GM18499 (cell line): ENCODE measurements around the gene NEU4.
"Not testable (repeated sequence)": the region's sequence is repeated elsewhere in the genome, so short reads cannot be mapped to it uniquely, and the experiment has no call there.

ENCODE experiments used
- ATAC-seq: cut with Tn5 transposase; IDR thresholded peaks from one replicate; pipeline ENCODE4 v1.9.1; 2021; ENCODE audit warnings: moderate number of reproducible peaks; ENCODE audit not compliant: insufficient read depth, unreplicated experiment

NEU4 gene

DNA sequence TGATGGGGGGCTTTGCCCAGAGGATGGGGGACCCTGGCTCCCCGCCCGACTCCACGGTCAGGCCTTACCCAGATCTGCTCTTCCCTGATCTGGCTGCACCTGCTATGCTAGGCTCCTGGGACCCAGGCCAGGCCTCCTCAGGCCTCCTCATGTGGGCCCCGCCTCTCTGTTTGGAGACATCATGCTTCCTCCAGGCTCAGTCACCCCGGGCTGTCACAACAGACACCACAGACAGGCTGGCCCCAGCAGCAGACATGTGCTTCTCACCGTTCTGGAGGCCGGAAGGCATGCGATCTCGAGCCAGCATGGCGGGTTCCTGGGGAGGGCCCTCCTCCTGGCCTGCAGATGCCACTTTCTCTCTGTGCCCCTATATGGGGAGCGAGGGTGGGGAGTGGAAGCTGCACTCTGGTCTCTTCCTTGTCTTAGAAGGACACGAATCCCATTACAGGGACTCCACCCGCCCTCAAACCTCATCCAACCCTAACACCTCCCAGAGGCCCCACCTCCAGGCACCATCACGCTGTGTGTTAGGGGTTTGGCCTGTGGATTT is 10.8 kb upstream of the NEU4 start:
- no peak for ATAC-seq

DNA sequence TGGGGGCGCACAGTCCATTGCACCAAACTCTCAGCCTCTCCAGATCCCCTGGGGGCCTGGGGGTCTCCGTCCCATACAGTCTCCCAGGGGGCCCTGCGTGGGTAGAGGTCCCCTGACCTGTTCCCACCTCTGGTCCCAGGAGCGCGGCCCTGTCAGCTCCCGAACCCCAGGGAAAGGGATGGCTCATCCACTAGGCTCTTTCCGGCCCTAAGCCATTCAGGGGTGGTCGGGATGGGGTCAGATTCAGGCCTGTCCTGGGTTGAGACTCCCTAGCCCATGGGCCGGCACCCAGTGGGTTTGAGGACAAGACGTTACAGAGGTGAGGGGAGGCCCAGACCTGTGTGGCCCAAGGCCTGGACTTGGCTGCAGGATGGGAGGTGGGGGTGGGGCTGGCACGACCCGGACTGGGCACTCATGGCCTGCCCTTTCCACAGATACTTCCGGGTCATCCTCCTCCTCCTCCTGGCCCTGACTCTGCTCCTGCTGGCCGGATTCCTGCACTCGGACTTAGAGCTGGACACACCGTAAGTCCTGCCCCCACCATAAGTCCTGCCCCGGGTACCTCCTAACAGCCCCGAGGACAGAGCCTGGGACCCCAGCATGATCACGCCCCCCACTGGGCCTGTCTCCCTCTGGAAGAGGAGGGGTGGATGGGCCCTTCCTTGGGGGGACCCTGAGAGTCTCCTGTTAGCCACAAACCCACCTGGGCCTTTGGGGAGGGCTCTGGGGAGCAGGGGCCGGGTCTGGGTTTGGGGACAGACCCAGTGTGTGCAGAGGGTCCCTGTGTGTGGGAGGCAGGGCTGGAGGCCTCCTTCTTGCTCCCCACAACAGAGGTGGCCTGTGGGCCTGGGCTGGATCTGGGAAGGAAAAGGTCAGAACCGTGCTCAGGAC is 10.1 kb upstream of the NEU4 start:
- no peak for ATAC-seq

DNA sequence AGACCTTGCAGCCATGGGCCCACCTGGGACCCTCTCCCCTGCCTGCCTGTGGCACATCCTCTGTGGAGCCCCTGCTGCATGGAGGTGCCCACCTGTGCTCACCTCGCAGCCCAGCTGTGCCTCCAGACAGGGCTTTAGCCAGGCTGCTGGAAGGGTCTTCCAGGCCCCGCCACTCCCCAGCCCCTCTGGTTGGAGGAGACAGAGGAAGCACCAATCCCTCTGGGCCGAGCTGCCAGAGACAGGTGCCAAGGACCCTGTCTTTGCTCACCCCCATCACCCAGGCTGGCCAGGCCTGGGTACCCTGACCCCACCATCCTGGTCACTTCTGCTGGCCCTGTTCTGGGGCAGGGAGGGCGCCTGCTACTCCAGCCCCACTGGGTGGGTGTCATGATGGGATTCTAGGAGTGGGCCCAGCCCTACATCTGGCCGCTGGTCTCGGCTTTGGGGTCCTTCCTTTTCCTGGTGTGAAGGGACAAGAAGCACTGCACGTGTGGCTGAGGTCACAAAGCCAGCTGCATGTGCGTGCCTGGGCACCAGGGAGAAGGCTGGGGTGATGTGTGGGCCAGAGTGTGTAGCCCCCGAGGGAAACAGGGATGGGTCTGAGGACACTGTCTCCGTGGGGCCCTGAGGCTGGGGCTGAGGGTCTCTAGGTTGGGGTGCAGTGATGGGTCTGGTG is 9.3 kb upstream of the NEU4 start:
- no peak for ATAC-seq

DNA sequence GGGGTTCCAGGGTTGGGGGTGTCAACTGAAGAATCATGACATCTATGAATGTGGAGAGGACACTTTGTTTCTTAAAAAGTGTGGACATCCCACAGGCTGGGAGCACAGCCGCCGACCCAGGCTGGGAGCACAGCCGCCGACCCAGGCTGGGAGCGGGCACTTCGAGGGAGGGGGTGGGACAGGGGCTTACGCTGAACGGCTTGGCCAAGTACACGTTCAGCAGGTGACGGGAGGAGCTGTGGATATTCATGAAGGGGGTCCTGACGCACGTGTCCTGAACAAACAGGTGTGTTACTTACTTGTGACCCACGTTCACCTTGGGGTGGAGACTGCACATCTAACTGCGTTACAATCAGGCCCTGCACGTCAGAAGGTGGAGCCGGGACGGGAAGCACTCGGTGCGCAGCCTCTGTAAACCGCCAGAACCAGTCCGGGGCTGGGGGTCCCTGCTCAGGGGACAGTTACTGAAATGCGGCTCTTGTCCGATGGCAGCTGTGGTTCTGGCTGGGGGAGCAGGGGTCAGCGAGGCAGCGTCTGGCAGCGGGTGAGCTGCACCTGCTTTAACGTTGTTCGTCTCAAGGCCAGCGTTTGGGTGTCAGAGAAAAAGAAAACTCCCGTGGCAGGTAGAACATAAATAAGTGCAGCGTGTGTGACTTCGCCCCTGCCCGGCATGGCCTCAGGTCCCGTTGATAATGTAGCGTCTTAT is 8.6 kb upstream of the NEU4 start:
- ATAC-seq, result not testable (repeated sequence)

DNA sequence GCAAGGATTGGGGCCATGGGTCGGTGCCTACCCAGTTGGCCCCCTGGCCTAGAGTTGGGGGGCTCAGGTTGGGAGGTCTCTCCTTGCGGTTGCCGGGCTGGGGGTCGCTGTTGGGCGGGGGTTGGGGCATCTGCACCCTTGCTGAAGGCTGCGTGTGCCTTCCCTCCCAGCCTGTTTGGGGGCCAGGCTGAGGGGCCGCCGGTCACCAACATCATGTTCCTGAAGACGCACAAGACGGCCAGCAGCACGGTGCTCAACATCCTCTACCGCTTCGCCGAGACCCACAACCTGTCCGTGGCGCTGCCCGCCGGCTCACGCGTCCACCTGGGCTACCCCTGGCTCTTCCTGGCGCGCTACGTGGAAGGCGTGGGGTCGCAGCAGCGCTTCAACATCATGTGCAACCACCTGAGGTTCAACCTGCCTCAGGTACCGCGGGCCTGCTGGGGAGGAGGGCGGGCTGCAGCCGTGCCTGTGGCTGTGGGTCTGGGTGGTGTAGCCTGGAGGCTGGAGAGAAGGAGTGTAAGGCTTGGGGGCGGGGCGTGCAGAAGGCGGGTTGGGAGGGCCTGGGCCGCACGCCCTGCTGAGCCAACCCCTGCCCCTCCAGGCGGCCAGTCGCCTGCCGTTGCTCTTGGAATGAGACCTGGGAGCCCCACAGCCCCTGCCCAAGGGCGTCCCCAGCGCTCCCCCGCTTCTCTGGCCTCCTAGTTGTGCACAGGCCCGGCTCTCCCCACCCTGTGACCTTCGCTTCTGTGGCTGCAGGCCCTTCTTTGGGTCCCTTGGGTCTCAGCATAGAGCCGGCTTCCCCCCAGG is 7.2 kb upstream of the NEU4 start:
- no peak for ATAC-seq

DNA sequence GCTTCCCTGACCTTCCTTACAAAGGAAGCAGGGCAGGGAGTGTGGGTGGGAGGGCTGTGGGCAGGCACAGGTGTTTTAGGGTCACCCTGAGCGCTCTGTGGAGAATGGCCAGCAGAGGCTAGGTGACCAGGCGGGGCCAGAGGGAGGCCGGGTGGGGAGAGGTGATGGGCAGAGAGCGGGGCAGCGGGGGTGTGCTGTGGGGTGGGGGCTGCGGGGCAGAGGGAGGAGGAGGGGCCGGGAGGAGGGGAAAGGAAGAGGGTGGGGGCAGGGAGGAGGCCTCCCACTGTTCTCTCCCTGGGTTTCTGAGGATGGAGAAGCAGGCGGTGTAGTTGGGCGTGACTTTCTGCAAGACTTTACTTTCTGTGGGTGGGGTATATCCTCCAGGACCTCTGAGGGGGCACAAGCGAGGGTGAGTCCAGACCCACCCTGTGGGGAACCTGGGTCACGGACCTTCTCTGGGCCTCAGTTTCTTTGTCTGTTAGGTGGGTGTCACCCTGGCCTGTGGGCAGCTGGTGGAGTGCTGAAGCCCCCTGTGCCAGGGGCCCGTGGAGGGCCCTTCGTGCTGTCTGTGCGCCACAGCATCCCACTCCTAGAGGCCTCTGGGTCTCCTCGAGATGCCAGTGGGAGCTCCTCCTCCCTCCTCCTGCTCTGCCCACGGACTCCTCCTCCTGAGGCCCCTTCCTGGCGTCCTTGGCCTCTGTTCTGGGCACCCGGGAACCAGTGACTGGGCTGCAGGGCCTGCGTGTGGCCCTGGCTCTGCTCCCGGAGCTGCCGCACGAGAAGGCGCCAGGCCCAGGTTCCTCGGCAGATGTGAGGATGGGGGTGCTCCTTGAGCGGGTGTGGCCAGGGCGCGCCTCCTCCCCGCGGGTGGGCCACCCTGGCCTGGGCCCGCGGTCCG is 6.3 kb upstream of the NEU4 start:
- no peak for ATAC-seq

DNA sequence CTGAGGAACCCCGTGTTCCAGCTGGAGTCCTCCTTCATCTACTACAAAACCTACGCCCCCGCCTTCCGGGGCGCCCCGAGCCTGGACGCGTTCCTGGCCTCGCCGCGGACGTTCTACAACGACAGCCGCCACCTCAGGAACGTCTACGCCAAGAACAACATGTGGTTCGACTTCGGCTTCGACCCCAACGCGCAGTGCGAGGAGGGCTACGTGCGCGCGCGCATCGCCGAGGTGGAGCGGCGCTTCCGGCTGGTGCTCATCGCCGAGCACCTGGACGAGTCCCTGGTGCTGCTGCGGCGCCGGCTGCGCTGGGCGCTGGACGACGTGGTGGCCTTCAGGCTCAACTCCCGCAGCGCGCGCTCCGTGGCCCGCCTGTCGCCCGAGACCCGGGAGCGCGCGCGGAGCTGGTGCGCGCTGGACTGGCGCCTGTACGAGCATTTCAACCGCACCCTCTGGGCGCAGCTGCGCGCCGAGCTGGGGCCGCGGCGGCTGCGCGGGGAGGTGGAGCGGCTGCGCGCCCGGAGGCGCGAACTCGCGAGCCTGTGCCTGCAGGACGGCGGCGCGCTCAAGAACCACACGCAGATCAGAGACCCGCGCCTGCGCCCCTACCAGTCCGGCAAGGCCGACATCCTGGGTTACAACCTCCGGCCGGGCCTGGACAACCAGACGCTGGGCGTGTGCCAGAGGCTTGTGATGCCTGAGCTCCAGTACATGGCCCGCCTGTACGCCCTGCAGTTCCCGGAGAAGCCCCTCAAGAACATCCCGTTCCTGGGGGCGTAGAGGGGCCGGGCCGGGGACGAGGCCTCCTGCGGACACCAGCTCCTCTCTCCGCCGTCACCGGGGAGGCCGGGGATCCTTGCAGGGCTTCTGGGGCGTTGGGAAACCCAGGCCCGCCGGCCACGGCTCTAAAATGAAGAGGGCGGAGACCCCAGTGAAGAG is 5.3 kb upstream of the NEU4 start:
- no peak for ATAC-seq

DNA sequence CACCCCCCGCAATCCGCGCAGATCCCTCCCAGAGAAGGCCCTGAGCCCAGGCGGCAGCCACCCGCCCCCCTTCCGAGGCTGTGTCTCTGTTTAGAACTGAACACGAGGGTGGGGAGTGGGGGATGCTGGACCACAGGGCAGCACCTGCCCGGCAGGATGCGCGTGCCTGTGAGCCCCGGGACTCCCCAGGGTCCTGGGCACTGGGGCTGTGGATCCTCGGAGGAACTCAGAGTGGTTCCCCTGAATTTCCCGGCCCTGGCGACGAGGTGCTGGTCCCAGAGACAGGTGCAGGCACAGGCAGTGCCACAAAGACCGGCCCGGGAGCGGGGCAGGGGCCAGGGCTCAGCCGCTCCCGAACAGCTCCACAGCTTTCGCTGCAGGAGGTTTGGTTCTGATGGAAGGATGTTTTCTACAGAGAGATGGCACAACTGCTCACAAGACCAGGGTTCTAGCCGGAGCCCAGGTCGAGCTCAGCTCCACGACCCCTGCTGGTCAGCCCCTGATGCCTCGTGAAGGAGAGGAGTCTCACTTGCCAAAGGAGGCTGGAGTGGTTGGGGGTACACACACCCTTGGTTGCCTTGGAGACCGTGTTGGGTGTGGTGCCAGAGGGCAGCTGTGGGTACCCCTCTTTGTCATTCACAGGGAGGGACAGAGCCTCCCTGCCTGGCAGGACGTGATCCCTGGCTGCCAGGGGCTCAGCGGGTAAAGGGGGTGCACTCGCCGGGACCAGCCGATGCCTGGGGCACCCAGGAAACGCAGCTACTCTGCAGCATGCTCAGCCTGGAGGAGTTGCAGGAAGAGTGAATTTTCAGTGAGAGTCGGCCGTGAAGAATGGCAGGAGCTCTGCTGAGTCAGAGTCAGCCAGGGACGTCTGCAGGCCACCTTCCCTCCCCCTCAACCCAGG is 4.4 kb upstream of the NEU4 start:
- no peak for ATAC-seq

DNA sequence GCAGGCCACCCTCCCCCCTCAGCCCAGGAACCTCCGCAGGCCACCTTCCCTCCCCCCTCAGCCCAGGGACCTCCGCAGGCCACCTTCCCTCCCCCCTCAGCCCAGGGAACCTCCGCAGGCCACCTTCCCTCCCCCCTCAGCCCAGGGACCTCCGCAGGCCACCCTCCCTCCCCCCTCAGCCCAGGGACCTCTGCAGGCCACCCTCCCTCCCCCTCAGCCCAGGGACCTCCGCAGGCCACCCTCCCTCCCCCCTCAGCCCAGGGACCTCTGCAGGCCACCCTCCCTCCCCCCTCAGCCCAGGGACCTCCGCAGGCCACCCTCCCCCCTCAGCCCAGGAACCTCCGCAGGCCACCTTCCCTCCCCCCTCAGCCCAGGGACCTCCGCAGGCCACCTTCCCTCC is 2.8 kb upstream of the NEU4 start:
- not testable (repeated sequence) for ATAC-seq

DNA sequence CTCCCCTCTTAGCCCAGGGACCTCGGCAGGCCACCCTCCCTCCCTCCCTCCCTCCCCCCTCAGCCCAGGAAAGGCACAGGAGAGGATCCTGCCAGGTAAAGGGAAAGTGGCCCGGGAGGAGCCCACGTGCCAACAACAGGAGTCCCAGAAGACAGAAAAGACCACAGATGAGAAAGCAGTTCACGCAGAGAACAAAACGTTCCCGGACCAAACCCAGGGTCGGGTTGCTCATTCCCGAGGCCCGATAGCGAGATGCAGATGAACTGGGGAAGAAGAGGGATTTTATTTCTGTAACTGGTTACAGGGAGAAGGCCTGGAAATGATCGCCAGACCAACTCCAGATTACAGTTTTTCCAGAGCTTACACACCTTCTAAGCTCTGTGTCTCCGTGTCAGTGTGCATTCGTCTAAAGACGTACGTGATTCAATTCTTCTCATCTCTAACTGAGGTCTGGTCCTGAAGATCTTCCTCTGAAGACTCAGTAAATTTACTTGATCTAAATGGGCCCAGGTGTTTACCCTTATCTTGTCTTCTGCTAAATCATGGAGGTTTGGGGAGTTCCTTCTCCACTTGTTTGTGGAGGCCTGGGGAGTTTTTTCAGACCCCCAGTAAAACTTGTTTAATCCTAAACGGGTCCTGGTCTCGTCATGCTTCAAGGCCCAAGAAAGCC is 807 bp upstream of the NEU4 start:
- no peak for ATAC-seq

DNA sequence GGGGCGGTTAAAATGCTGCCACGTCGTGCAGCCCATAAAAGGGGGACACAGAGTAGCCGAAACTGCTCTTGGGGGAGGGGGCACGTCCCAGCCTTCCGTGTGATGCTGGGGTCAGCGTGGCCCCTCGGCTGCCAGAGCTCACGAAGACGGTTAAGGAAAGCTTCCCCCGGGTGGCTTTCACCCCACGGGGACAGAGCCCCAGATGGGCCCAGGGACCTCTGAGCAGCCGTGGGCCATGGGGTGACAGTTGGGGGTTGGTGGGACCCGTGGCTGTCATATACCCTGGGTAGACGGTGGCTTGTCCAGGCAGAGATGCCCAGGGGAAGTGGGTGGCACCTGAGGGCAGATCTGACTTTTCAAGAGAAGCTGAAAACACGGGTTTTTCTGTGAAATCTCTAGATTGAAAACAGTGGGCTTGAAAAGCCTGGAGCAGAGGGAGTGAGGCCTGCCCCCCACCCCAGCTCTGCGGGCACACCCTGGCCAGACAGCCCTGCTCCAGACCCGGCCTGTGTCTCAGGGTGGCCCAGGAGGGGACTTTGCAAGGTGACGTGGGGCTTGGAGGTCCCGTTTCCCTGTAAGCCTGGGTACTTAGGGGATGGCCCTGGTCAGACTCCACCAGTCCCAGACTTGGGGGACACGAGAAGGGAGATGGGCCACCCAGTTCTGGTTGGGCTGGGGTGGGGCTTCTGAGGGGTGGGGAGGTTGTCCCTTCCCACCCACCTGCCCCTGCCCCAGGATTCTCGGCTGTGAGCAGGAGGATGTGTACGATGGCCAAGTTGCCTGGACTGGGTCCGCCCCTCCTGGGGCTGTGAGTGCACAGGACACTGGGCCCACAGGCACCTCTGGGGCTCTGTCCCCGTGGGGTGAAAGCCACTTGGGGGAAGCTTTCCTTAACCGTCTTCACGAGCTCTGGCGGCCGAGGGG is 652 bp downstream of the NEU4 start:
- no peak for ATAC-seq

DNA sequence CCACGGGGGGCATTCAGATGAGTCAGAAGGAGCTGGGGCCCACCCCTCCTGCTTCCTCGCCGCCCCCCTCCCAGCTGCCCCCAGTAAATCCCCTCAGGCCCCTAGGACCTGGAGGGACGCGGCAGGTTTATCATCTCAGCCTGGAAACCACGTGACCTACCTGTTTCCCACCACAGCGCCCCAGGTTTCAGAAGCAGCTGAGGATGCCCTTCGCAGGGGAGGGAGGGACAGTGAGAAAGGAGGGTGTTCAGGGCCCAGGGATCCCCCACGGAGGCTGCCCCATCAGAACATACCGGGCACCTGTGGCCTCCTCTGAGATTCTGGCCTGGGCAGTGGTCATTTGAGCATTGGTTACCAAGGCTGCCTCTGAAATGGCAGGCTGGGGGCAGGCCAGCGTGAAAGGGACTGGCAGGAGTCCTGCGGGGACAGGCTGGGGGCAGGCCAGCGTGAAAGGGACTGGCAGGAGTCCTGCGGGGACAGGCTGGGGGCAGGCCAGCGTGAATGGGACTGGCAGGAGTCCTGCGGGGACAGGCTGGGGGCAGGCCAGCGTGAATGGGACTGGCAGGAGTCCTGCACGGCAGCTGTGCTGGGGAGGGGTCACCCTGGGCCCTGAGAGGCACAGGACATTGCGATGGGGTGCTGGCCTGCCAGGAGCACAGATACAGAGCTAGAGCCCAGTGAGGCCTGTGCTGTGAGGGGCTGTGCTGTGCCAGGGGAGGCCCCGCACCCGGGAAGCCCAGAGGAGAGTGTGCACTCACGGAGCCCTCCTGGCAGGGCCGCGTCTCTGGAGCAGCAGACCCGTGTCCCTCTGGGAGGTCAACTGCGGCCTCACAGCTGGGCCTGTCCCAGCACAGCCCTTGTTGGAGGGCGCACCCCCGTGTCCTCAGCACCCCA is 1.6 kb downstream of the NEU4 start:
- no peak for ATAC-seq

DNA sequence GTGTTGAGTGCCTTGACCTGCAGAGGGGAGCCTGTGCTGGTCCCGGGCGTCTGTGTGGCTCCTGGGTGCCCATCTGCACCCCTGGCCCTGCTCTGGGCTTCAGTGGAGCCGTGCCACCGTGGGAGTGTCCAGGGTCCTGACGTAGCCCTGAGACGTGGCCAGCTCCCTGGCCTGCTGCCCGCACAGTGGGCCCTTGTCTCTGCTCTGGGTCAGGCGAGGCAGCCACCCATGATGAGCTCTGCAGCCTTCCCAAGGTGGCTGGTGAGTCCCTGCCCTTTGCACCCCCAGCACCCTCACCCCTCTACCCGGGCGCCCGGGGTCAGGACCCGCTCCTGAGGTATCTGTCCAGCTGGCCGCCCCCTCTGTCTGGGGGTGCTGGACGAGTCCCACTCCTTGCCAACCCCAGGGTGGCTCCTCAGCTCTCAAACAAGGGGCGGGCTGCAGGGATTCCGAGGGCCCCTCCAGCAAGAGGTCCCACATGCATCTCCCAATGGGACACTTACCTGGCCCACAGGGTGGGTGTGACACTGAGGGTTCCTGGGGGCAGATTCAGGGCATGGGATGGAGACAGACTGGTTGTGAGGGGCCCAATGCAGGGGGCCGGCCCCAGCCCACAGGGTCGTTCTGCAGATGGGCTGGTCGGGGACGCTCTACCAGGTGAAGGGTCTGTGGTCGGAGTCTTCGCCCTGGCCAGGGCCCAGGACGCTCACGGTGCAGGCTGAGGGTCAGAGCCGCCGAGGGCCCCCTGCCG is 2.4 kb downstream of the NEU4 start:
- ATAC-seq, result no peak
